ENCODE results near the gene SORCS2.

SORCS2 gene

DNA sequence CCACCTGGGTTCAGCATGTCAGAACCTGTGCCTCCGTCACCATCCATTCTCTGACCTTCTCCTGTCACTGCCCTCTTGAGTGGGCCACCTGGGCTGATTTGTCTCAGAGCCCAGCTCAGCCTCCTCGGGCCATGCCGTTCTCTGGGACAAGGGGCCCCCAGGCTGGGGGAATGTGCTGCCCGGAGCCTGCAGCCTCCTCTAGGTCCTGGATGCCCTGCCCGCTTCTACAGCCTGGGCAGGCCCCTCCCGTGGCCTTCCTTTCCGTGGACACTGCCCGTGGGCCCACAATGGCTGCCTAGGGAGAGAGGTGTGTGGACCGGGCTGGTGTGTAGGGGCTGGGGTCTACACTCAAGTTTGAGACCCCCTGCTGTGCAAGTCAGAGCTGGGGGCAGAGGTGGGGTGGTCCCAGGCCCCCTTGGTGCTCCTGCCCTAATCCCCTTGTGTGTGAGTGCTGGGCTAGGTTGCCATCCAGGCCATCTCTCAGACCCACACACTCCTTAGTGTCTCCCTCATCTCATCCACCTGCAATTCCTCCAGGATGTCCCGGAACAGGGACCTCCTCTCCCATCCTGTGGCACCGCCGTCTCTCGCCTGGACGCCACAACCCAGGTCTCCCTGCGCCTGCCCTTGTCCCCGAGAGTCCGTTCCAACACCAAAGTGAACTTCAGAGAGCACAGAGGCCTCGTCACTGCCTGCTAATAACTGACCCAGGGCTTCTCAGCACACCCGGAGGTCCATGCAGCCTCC, 230.0 kb downstream of the SORCS2 start:
- no peak for DNase-seq

DNA sequence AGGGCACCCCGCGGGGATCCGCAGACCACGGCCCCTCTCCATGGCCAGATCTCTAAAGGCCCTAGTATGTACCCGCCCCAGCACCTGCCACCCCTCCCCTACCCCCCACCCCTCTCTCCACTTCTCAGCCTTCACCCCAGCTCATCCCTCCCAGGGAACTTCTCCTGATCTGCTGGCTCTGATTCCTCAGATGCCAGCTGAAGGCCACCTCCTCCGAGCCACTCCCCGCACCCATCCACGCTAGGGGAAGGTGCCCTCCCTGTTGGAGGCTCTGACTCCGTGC, 230.5 kb downstream of the SORCS2 start:
- no peak for DNase-seq

- no peak for DNase-seq
Observed at GRCh38 chr4:7423391-7423790, 231.1 kb downstream of the SORCS2 start.

- DNase-seq: no peak
Observed at GRCh38 chr4:7423801-7424552, 231.6 kb downstream of the SORCS2 start.

GRCh38 chr4:7424553-7425111, 232.3 kb downstream of the SORCS2 start:
- no peak for DNase-seq

- DNase-seq: no peak
Observed at GRCh38 chr4:7425124-7425523, 232.8 kb downstream of the SORCS2 start.

DNA sequence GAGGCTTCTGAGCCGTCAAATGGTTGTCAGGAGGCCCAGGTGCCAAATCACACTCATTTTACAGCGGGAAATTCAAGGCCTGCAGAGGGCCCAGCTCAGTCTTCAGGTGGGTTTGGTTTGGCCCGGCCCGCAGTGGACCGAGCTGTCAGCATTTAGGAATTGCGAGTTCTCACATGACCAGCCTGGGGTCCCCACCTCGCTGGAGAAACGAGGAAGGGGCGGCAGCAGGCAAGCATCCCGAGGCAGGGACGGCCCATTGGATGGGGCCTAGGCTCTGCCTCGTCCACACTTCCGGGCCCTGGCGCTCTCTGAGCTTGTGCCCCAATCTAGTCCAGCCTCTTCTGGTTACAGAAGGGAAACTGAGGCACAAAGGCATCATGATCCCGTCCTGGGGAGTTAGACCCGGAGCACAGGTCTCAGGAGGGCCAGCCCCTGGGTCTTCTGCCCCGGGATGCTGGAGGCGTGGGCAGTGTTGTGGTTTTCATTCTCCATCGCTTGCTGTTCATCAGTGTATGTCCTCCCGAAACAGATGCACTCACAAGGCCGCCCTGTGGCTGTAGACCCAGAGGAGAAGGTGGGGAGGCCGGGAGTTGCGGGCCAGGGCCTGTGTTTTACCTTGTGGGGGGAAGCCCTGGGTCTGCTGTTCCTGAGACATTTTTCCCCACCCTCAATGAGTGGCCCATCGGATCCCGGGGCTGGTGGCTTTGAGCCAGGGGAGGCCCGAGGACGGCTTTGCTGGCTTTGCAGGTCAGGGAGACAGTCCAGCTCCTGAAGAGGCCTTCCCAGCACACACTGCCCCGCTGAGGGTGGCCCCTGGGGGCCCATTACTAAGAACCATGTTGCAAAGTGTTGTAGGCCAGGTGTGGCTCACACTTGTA, 233.5 kb downstream of the SORCS2 start:
- no peak for DNase-seq

- DNase-seq: no peak
Observed at GRCh38 chr4:7426525-7427171, 234.3 kb downstream of the SORCS2 start.

DNA sequence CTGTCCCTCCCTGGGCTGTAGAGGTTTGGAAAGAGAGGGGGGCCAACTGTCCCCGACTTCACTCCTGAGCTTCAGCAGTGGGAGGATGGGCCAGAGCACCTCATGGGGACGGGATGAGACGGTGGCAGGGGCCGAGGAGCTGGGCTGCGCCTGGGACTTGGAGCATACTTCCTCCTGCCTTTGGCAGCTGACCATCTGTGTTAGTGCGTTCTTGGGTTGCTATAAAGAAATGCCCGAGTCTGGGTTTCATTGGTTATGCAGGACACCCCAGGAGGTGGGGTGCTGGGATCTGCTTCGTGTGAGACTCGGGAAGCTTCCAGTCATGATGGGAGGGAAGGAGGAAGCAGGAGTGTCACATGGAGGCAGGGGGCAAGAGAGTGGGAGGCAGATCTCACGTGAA, 235.0 kb downstream of the SORCS2 start:
- DNase-seq: no peak

GRCh38 chr4:7427831-7428260, 235.5 kb downstream of the SORCS2 start:
- no peak for DNase-seq

DNA sequence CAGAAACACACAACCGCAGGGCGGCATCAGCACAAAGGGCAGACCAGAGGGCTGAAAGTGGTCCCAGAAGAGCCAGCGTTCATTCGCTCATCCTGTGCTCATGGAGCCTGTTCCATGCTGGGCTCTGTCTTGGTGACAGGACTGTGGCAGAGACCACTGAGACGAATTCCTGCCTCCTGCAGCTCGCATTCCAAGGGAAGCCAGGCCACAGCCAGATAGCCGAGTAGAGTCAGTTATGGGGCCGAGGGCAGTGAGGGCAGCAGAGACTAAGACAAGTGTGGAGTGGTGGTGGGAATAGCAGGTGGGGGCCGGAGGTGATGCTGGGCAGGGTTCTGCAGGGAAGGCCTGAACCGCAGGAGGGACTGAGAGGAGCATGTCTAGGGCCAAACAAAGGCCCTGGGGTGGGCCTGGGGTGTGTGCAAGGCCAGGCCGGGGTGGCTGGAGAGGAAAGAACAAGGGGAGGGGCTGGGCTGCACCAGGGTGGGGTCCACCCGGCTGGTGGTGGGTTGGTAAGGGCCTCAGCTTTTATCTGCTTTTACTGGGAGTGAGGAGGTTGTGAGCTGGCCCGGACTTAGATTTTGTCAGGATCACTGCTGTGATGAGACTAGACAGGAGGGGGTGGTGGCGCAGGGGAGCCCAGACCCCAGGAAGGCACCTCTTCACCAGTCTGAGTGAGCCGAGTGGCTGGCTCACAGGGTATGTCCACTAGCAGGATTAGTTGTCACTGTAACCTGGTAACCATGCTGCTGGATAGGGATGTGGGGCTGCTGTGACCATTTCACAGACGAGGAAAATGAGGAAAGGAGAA, 236.1 kb downstream of the SORCS2 start:
- DNase-seq: no peak

GRCh38 chr4:7429069-7429416, 236.7 kb downstream of the SORCS2 start:
- DNase-seq: no peak

DNA sequence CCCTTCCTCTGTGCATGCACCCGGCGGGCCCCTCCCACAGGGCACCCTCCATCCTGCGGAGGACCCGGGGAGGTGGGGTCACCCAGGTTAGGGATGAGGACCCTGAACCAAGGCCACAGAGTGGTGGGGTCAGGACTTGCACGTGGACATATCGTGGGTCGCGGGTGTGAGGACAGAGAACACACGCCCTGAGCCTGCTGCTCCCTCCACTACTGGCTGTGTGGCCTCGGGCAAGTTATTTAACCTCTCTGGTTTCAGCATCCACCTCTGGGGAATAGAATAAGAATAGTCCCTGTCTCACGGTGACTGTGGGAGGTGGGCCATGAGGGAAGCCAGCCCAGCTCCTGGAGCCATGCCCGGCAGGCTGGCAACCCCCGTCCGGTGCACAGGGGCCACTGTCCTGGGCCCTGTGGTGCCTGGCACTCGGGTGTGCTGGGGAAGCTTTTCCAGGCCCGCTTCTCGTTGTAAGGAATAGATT, 237.3 kb downstream of the SORCS2 start:
- no peak for DNase-seq

- DNase-seq: no peak
Observed at GRCh38 chr4:7430368-7430964, 238.1 kb downstream of the SORCS2 start.

- DNase-seq: no peak
Observed at GRCh38 chr4:7430965-7431695, 238.8 kb downstream of the SORCS2 start.

GRCh38 chr4:7431696-7432530, 239.6 kb downstream of the SORCS2 start:
- DNase-seq: no peak

- no peak for DNase-seq
Observed at GRCh38 chr4:7432531-7433375, 240.4 kb downstream of the SORCS2 start.

DNA sequence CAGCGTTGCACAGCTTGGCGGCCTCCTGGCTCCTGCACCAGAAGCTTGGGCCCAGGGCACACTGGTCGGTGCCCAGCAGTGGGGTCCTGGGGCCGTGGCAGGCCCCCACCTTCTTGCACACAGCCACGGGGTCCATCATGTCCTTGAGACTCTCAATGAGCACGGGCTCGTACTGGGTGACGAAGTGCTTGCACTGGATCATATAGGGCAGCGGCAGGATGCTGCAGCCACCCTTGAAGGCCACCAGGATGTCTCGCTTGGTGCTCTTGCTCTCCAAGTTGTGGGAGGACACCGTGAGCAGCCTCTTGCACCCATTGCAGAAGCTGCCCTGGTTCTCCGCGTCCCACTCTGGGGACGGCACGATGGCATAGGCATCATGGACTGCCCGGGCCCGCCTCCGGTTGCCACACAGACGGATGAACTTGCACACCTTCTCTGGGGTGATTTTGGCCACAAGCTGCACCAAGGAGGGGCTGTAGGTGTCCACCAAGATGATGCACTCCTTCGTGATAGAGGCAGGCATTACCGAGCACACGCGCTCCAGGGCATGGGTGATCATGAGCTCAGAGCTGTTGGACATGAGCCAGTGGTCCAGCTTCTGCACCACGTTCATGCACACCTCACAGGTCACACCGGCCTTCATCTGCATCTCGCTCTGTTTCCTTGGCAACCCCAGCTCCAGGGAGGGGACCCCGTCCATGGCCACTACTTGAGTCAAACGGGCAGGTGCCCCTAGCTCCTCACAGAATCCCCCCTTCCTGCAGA, 241.2 kb downstream of the SORCS2 start:
- DNase-seq: no peak

Measured in stimulated activated CD4-positive, alpha-beta T cell treated with anti-CD3 and anti-CD28 coated beads, Interleukin-4, amount 100 ng/mL, for 1 hour (primary cell).